ENCODE data around the gene CES2. TPM values are rescaled to one million over a fixed set of nuclear protein-coding genes. Genes with fewer than 3 reads are reported as not detected.

Gene CES2
- total and polyA plus RNA-seq, 7 donors = 21.8 to 163 (median 25.5) TPM

- TF ChIP-seq EP300 (IDR thresholded peaks at IDR 0.05) (no peak), POLR2AphosphoS5 (IDR thresholded peaks at IDR 0.05) (no peak), POLR2A (IDR thresholded peaks at IDR 0.05) (no peak)
- TF ChIP-seq, protein P1, sequence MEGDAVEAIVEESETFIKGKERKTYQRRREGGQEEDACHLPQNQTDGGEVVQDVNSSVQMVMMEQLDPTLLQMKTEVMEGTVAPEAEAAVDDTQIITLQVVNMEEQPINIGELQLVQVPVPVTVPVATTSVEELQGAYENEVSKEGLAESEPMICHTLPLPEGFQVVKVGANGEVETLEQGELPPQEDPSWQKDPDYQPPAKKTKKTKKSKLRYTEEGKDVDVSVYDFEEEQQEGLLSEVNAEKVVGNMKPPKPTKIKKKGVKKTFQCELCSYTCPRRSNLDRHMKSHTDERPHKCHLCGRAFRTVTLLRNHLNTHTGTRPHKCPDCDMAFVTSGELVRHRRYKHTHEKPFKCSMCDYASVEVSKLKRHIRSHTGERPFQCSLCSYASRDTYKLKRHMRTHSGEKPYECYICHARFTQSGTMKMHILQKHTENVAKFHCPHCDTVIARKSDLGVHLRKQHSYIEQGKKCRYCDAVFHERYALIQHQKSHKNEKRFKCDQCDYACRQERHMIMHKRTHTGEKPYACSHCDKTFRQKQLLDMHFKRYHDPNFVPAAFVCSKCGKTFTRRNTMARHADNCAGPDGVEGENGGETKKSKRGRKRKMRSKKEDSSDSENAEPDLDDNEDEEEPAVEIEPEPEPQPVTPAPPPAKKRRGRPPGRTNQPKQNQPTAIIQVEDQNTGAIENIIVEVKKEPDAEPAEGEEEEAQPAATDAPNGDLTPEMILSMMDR (IDR thresholded peaks at IDR 0.05) = no peak
- no peak overlapping the region for H3K27ac ChIP-seq
- H3K36me3 ChIP-seq = no peaks in the 10 kb centered on the region
- no peak for DNase-seq
- H3K4me1 ChIP-seq = peaks cover 0 to 25% (median 22%) of the 10 kb centered on the region in 4 donors
- WGBS, 2 donors = 93 to 95% methylated on average over 14 of the region's 14 CpGs
- no peaks in the 10 kb centered on the region for H3K27me3 ChIP-seq
- no peak overlapping the region for H3K4me3 ChIP-seq
- H3K9me3 ChIP-seq = no peaks in the 10 kb centered on the region
- intact Hi-C loops (cut with DNase I) = no loop called here
Observed at GRCh38 chr16:66908762-66909559, 26.4 kb upstream of the CES2 start.

- Histone ChIP-seq H3K4me1 (peaks cover 0 to 11% (median 8%) of the 10 kb centered on the region in 4 donors), H3K27me3 (no peaks in the 10 kb centered on the region), H3K27ac (no peak overlapping the region), H3K36me3 (no peaks in the 10 kb centered on the region), H3K9me3 (no peaks in the 10 kb centered on the region), H3K4me3 (no peak overlapping the region)
- TF ChIP-seq, protein P1 (IDR thresholded peaks at IDR 0.05) = no peak
- TF ChIP-seq POLR2AphosphoS5 (IDR thresholded peaks at IDR 0.05) = no peak
- no peak for TF ChIP-seq POLR2A (IDR thresholded peaks at IDR 0.05)
- intact Hi-C loops (cut with DNase I) = no loop called here
- DNase-seq = no peak
- WGBS, 2 donors = 83 to 86% methylated on average over 14 of the region's 14 CpGs
Observed at GRCh38 chr16:66910175-66910940, 25.0 kb upstream of the CES2 start.

DNA sequence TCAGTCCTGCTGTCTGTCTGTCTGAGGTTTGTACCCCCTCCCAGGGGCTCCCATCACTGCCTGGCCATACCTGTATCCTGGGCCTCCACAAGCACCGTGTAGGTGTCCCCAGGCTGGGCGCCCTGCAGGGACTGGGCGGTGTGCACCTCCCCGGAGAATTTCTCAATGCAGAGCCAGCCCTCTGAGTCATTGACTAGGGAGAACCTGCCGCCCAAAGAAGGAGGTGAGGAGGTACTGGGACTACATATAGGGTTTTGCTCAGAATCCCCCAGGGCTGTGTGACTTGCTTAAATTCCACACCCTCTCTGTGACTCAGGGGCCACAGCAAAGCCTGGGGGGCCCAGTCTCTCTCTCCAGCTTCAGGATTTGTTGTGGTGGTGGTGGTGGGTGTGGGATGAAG lies 24.2 kb upstream of the CES2 start:
- no peak for DNase-seq
- no peaks in the 10 kb centered on the region for H3K36me3 ChIP-seq
- H3K27me3 ChIP-seq = no peaks in the 10 kb centered on the region
- WGBS, 2 donors = 79 to 83% methylated on average over 5 of the region's 5 CpGs
- intact Hi-C loops (cut with DNase I) = no loop called here
- no peak overlapping the region for H3K4me3 ChIP-seq
- H3K9me3 ChIP-seq = no peaks in the 10 kb centered on the region
- H3K4me1 ChIP-seq = peaks cover 0 to 3% (median 1%) of the 10 kb centered on the region in 4 donors
- no peak overlapping the region for H3K27ac ChIP-seq
- TF ChIP-seq EP300 (IDR thresholded peaks at IDR 0.05) (no peak), POLR2A (IDR thresholded peaks at IDR 0.05) (no peak), POLR2AphosphoS5 (IDR thresholded peaks at IDR 0.05) (no peak)
- TF ChIP-seq, protein P1 (IDR thresholded peaks at IDR 0.05) = no peak

DNA sequence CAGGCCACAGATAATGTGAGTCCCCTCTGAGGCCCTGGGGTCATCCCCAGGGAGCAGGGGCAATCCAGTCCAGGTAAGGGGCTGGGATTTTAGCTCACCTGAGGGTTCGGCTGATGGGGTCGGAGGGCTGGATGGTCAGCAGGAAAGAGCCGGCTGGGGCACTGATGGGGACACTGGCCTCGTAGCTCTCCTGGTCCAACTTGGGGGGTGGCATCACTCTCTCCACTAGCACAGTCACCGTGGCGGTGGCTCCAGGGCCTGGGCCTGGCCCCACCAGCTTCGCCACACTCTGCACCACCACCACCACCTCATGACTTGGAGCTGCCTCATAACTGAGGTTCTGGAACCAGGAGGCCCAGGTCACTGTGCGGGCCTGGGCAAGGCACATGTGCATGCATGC lies 23.5 kb upstream of the CES2 start:
- no peak for DNase-seq
- Histone ChIP-seq H3K4me3 (no peak overlapping the region), H3K27ac (no peak overlapping the region), H3K36me3 (no peaks in the 10 kb centered on the region), H3K4me1 (no peaks in the 10 kb centered on the region), H3K9me3 (no peaks in the 10 kb centered on the region), H3K27me3 (no peaks in the 10 kb centered on the region)
- no peak for TF ChIP-seq POLR2A (IDR thresholded peaks at IDR 0.05)
- TF ChIP-seq, protein P1 (IDR thresholded peaks at IDR 0.05) = no peak
- TF ChIP-seq EP300 (IDR thresholded peaks at IDR 0.05) = no peak
- no peak for TF ChIP-seq POLR2AphosphoS5 (IDR thresholded peaks at IDR 0.05)
- intact Hi-C loops (cut with DNase I) = no loop called here
- WGBS, 2 donors = 93 to 96% methylated on average over 8 of the region's 8 CpGs

Measured in sigmoid colon (tissue), 7 donors.